WTC11 (cell line): ENCODE results near the gene RASGRF2. TPM values are rescaled to one million over a fixed set of nuclear protein-coding genes. Genes with fewer than 3 reads are reported as not detected.
A peak's percentile ranks its signal among the peaks of the same experiment; 100 is the strongest.

Experiments used
- CREB1 ChIP-seq: sonication (generic); formaldehyde crosslinking; IDR thresholded peaks from 2 replicates; pipeline ENCODE4 v1.8.0; 2023; ENCODE audit warnings: mild to moderate bottlenecking, missing genetic modification reagents
- CREM ChIP-seq: sonication (generic); formaldehyde crosslinking; IDR thresholded peaks from 2 replicates; pipeline ENCODE4 v1.8.1; 2022; ENCODE audit warnings: mild to moderate bottlenecking, missing genetic modification reagents, moderate library complexity
- EMX1 ChIP-seq: fragments of 250-450 bp; sonication (Bioruptor Pico); IDR thresholded peaks from 2 replicates; pipeline ENCODE4 v1.8.0; 2021; ENCODE audit warnings: mild to moderate bottlenecking
- ESRRA ChIP-seq: sonication (generic); formaldehyde crosslinking; IDR thresholded peaks from 2 replicates; pipeline ENCODE4 v1.8.1; 2022; ENCODE audit warnings: mild to moderate bottlenecking, missing genetic modification reagents, borderline replicate concordance
- ETV6 ChIP-seq: sonication (generic); formaldehyde crosslinking; IDR thresholded peaks from 2 replicates; pipeline ENCODE4 v1.8.1; 2022; ENCODE audit warnings: mild to moderate bottlenecking, missing genetic modification reagents
- FOXK1 ChIP-seq: sonication (generic); formaldehyde crosslinking; IDR thresholded peaks from 2 replicates; pipeline ENCODE4 v1.8.0; 2022; ENCODE audit warnings: mild to moderate bottlenecking, moderate library complexity, missing genetic modification reagents
- GABPB1 ChIP-seq: sonication (generic); formaldehyde crosslinking; IDR thresholded peaks from 2 replicates; pipeline ENCODE4 v1.8.1; 2023; ENCODE audit warnings: mild to moderate bottlenecking, missing genetic modification reagents
- GTF2I ChIP-seq: fragments of 250-450 bp; sonication (Bioruptor Pico); conservative IDR thresholded peaks from 2 replicates; pipeline ENCODE4 v1.4.0; 2021; ENCODE audit warnings: mild to moderate bottlenecking
- IRF2 ChIP-seq: sonication (generic); formaldehyde crosslinking; IDR thresholded peaks from 2 replicates; pipeline ENCODE4 v1.8.0; 2022; ENCODE audit warnings: low read depth, missing genetic modification reagents, borderline replicate concordance
- JAZF1 ChIP-seq: fragments of 250-450 bp; sonication (Bioruptor Pico); IDR thresholded peaks from 2 replicates; pipeline ENCODE4 v1.9.0; 2021; ENCODE audit warnings: moderate library complexity, mild to moderate bottlenecking, inconsistent platforms
- NFATC4 ChIP-seq: fragments of 250-450 bp; sonication (Bioruptor Pico); IDR thresholded peaks from 2 replicates; pipeline ENCODE4 v1.9.0; 2021; ENCODE audit warnings: mild to moderate bottlenecking
- NR1H2 ChIP-seq: sonication (generic); formaldehyde crosslinking; IDR thresholded peaks from 2 replicates; pipeline ENCODE4 v1.9.0; 2021; ENCODE audit warnings: mild to moderate bottlenecking, moderate library complexity, missing genetic modification reagents
- NR2C2 ChIP-seq: sonication (generic); formaldehyde crosslinking; IDR thresholded peaks from 2 replicates; pipeline ENCODE4 v1.8.0; 2022; ENCODE audit warnings: mild to moderate bottlenecking, missing genetic modification reagents
- OVOL2 ChIP-seq: fragments of 250-450 bp; sonication (Bioruptor Pico); IDR thresholded peaks from 2 replicates; pipeline ENCODE4 v1.9.0; 2021; ENCODE audit warnings: mild to moderate bottlenecking, borderline replicate concordance
- SMAD3 ChIP-seq: sonication (generic); formaldehyde crosslinking; IDR thresholded peaks from 2 replicates; pipeline ENCODE4 v1.8.0; 2022; ENCODE audit warnings: missing genetic modification reagents, mild to moderate bottlenecking, borderline replicate concordance
- TCF7 ChIP-seq: sonication (generic); formaldehyde crosslinking; IDR thresholded peaks from 2 replicates; pipeline ENCODE4 v1.8.0; 2022; ENCODE audit warnings: mild to moderate bottlenecking, low read depth, missing genetic modification reagents, moderate library complexity
- TEAD4 ChIP-seq: sonication (generic); formaldehyde crosslinking; IDR thresholded peaks from 2 replicates; pipeline ENCODE4 v1.8.0; 2022; ENCODE audit warnings: mild to moderate bottlenecking, missing genetic modification reagents
- ZNF232 ChIP-seq: sonication (generic); formaldehyde crosslinking; IDR thresholded peaks from 2 replicates; pipeline ENCODE4 v1.8.0; 2022; ENCODE audit warnings: mild to moderate bottlenecking, missing genetic modification reagents
- ZNF317 ChIP-seq: sonication (generic); formaldehyde crosslinking; IDR thresholded peaks from 2 replicates; pipeline ENCODE4 v1.8.1; 2023; ENCODE audit warnings: low read depth, mild to moderate bottlenecking, moderate library complexity, missing genetic modification reagents, borderline replicate concordance
- ZNF416 ChIP-seq: fragments of 250-450 bp; sonication (Bioruptor Pico); IDR thresholded peaks from 2 replicates; pipeline ENCODE4 v1.9.0; 2021; ENCODE audit warnings: mild to moderate bottlenecking, inconsistent platforms
- ZNF423 ChIP-seq: fragments of 250-450 bp; sonication (Bioruptor Pico); IDR thresholded peaks from 2 replicates; pipeline ENCODE4 v2.1.2; 2022; ENCODE audit warnings: mild to moderate bottlenecking, moderate library complexity
- total RNA-seq: library from RNA; stranded (reverse); gene quantifications from 3 replicates; pipeline ENCODE4 v1.2.3, GENCODE V29; 2021
- TF ChIP-seq, protein P1 (sequence below): fragments of 250-450 bp; sonication (Bioruptor Pico); IDR thresholded peaks from 2 replicates; pipeline ENCODE4 v1.9.0; 2021; ENCODE audit warnings: moderate library complexity, mild to moderate bottlenecking, inconsistent platforms, borderline replicate concordance
- TF ChIP-seq, protein P2 (sequence below): fragments of 250-450 bp; sonication (Bioruptor Pico); conservative IDR thresholded peaks from 2 replicates; pipeline ENCODE4 v1.9.0; 2021; ENCODE audit warnings: mild to moderate bottlenecking
- TF ChIP-seq, protein P3 (sequence below): sonication (generic); formaldehyde crosslinking; IDR thresholded peaks from 2 replicates; pipeline ENCODE4 v1.8.0; 2023; ENCODE audit warnings: mild to moderate bottlenecking, missing genetic modification reagents
- TF ChIP-seq, protein P4 (sequence below): sonication (generic); formaldehyde crosslinking; IDR thresholded peaks from 2 replicates; pipeline ENCODE4 v1.8.0; 2022; ENCODE audit warnings: mild to moderate bottlenecking, missing genetic modification reagents
- TF ChIP-seq, protein P5 (sequence below): sonication (generic); formaldehyde crosslinking; IDR thresholded peaks from 2 replicates; pipeline ENCODE4 v1.8.1; 2022; ENCODE audit warnings: low read depth, mild to moderate bottlenecking, moderate library complexity, missing genetic modification reagents, borderline replicate concordance
- TF ChIP-seq, protein P6 (sequence below): fragments of 200-600 bp; IDR thresholded peaks from 2 replicates; pipeline ENCODE4 v1.8.0; 2022; ENCODE audit warnings: antibody characterized with exemption
- TF ChIP-seq, protein P7 (sequence below): sonication (generic); formaldehyde crosslinking; conservative IDR thresholded peaks from 2 replicates; pipeline ENCODE4 v1.8.1; 2023; ENCODE audit warnings: mild to moderate bottlenecking, low read depth, missing genetic modification reagents, moderate library complexity

The RASGRF2 gene
- total RNA-seq, 1 experiment from 2014 or later = 17.6 TPM

DNA sequence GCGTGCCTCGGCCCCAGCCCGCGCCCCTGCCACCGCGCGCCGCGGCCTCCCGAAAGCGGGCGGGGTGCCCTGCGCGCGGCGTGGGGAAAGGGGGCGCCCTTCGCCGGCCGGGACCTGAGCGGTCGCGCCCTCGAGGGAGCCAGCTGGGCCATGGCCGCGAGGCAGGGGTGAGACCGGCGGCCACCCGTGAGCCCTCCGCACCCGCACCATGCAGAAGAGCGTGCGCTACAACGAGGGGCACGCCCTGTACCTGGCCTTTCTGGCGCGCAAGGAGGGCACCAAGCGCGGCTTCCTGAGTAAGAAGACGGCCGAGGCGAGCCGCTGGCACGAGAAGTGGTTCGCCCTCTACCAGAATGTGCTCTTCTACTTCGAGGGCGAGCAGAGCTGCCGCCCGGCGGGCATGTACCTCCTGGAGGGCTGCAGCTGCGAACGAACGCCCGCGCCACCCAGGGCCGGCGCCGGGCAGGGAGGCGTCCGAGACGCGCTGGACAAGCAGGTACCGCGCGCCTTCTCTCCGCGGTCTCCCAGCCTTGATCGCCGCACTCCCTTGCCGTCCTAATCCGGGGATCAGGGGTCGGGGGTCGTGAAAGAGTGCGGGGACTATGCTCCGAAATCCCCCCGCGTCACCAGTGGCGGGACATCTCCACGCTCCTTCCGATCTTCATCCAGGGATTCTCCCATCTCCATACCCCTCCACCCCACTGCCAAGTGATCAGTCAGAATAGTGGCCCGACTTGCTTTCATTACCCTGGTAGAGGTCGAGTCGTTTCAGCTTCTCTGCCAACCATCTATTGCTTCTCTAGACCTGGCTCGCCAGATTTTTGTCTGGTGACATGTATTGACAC lies 590 bp downstream of the RASGRF2 start (continued):
- no peak for TF ChIP-seq ZNF423 (CRISPR knock-in tag)
- no peak for TF ChIP-seq ZNF317 (CRISPR knock-in tag)
- TF ChIP-seq CREB1 (CRISPR knock-in tag) = 0 out of 2 replicates have a peak, but pooled peaks have one; percentile 25
- TF ChIP-seq NR2C2 (CRISPR knock-in tag) = no peak
- TF ChIP-seq FOXK1 (CRISPR knock-in tag) = no peak
- no peak for TF ChIP-seq CREM (CRISPR knock-in tag)
- TF ChIP-seq NR1H2 (CRISPR knock-in tag) = no peak
- TF ChIP-seq, protein P1, sequence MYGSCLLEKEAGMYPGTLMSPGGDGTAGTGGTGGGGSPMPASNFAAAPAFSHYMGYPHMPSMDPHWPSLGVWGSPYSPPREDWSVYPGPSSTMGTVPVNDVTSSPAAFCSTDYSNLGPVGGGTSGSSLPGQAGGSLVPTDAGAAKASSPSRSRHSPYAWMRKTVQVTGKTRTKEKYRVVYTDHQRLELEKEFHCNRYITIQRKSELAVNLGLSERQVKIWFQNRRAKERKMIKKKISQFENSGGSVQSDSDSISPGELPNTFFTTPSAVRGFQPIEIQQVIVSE (CRISPR knock-in tag) = no peak
- no peak for TF ChIP-seq EMX1 (CRISPR knock-in tag)
- no peak for TF ChIP-seq ZNF416 (CRISPR knock-in tag)
- TF ChIP-seq, protein P2, sequence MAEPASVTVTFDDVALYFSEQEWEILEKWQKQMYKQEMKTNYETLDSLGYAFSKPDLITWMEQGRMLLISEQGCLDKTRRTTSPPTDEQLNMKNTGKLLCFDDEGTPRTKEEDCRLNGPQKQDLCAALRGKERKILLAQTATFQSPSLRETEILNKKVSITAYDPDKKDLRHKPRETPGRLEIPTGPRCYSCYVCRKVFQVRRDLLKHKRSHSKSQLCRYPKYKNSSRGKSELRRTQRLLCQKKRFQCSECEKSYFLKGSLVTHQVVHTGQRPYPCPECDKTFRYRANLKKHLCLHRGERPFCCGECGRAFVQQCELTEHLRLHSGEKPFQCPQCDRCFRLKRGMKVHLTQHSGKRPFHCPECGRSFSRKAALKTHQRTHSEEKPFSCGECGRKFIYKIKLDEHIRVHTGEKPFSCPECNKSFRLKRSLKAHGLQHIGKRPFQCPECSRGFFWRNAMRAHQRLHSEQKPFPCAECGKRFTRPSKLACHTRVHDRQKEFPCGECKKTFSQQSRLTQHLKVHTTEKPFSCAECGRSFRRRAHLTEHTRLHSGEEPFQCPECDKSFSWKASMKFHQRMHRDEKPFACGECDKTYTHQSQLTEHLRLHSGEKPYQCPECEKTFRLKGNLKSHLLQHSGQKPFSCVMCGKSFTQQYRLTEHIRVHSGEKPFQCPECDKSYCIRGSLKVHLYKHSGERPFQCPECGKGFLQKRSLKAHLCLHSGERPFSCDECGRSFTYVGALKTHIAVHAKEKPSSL (CRISPR knock-in tag) = no peak
- TF ChIP-seq NFATC4 (CRISPR knock-in tag) = no peak
- TF ChIP-seq GABPB1 (CRISPR knock-in tag) = peak; percentile 46; the same call in 1 of the 2 replicates
- no peak for TF ChIP-seq JAZF1
- no peak for TF ChIP-seq ZNF232 (CRISPR knock-in tag)
- no peak for TF ChIP-seq SMAD3 (CRISPR knock-in tag)
- no peak for TF ChIP-seq GTF2I (CRISPR knock-in tag)
- 0 out of 2 replicates have a peak, but pooled peaks have one; percentile 44 for TF ChIP-seq TEAD4 (CRISPR knock-in tag)
- no peak for TF ChIP-seq ESRRA
- peak; percentile 25; the same call in 1 of the 2 replicates for TF ChIP-seq ETV6 (CRISPR knock-in tag)
- TF ChIP-seq, protein P3, sequence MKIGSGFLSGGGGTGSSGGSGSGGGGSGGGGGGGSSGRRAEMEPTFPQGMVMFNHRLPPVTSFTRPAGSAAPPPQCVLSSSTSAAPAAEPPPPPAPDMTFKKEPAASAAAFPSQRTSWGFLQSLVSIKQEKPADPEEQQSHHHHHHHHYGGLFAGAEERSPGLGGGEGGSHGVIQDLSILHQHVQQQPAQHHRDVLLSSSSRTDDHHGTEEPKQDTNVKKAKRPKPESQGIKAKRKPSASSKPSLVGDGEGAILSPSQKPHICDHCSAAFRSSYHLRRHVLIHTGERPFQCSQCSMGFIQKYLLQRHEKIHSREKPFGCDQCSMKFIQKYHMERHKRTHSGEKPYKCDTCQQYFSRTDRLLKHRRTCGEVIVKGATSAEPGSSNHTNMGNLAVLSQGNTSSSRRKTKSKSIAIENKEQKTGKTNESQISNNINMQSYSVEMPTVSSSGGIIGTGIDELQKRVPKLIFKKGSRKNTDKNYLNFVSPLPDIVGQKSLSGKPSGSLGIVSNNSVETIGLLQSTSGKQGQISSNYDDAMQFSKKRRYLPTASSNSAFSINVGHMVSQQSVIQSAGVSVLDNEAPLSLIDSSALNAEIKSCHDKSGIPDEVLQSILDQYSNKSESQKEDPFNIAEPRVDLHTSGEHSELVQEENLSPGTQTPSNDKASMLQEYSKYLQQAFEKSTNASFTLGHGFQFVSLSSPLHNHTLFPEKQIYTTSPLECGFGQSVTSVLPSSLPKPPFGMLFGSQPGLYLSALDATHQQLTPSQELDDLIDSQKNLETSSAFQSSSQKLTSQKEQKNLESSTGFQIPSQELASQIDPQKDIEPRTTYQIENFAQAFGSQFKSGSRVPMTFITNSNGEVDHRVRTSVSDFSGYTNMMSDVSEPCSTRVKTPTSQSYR (CRISPR knock-in tag) = no peak
- TF ChIP-seq OVOL2 (CRISPR knock-in tag) = no peak
- TF ChIP-seq, protein P4, sequence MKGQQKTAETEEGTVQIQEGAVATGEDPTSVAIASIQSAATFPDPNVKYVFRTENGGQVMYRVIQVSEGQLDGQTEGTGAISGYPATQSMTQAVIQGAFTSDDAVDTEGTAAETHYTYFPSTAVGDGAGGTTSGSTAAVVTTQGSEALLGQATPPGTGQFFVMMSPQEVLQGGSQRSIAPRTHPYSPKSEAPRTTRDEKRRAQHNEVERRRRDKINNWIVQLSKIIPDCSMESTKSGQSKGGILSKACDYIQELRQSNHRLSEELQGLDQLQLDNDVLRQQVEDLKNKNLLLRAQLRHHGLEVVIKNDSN (CRISPR knock-in tag) = no peak
- TF ChIP-seq, protein P5, sequence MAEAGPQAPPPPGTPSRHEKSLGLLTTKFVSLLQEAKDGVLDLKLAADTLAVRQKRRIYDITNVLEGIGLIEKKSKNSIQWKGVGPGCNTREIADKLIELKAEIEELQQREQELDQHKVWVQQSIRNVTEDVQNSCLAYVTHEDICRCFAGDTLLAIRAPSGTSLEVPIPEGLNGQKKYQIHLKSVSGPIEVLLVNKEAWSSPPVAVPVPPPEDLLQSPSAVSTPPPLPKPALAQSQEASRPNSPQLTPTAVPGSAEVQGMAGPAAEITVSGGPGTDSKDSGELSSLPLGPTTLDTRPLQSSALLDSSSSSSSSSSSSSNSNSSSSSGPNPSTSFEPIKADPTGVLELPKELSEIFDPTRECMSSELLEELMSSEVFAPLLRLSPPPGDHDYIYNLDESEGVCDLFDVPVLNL = peak; percentile 62; the same call in 1 of the 2 replicates
- TF ChIP-seq, protein P6, sequence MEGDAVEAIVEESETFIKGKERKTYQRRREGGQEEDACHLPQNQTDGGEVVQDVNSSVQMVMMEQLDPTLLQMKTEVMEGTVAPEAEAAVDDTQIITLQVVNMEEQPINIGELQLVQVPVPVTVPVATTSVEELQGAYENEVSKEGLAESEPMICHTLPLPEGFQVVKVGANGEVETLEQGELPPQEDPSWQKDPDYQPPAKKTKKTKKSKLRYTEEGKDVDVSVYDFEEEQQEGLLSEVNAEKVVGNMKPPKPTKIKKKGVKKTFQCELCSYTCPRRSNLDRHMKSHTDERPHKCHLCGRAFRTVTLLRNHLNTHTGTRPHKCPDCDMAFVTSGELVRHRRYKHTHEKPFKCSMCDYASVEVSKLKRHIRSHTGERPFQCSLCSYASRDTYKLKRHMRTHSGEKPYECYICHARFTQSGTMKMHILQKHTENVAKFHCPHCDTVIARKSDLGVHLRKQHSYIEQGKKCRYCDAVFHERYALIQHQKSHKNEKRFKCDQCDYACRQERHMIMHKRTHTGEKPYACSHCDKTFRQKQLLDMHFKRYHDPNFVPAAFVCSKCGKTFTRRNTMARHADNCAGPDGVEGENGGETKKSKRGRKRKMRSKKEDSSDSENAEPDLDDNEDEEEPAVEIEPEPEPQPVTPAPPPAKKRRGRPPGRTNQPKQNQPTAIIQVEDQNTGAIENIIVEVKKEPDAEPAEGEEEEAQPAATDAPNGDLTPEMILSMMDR = no peak
- TF ChIP-seq, protein P7, sequence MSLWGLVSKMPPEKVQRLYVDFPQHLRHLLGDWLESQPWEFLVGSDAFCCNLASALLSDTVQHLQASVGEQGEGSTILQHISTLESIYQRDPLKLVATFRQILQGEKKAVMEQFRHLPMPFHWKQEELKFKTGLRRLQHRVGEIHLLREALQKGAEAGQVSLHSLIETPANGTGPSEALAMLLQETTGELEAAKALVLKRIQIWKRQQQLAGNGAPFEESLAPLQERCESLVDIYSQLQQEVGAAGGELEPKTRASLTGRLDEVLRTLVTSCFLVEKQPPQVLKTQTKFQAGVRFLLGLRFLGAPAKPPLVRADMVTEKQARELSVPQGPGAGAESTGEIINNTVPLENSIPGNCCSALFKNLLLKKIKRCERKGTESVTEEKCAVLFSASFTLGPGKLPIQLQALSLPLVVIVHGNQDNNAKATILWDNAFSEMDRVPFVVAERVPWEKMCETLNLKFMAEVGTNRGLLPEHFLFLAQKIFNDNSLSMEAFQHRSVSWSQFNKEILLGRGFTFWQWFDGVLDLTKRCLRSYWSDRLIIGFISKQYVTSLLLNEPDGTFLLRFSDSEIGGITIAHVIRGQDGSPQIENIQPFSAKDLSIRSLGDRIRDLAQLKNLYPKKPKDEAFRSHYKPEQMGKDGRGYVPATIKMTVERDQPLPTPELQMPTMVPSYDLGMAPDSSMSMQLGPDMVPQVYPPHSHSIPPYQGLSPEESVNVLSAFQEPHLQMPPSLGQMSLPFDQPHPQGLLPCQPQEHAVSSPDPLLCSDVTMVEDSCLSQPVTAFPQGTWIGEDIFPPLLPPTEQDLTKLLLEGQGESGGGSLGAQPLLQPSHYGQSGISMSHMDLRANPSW (CRISPR knock-in tag) = no peak
- TF ChIP-seq IRF2 (CRISPR knock-in tag) = no peak
- TF ChIP-seq TCF7 (CRISPR knock-in tag) = 0 out of 2 replicates have a peak, but pooled peaks have one; percentile 66
